ENCODE data around the gene RNF215. TPM values are rescaled to one million over a fixed set of nuclear protein-coding genes. Genes with fewer than 3 reads are reported as not detected.

The RNF215 gene
- total and polyA plus RNA-seq, 2 of the 13 experiments (the other 11 are each of a cell fraction or from before 2014, with no cell fraction given): 5.3 to 6.1 TPM

GRCh38 chr22:30425327-30425615, 38.1 kb upstream of the RNF215 start (continued):
- TF ChIP-seq CERS6 (CRISPR knock-in tag; IDR thresholded peaks at IDR 0.05): no peak
- no peak for TF ChIP-seq ESRRA (CRISPR knock-in tag; IDR thresholded peaks at IDR 0.05; ENCODE audit: low read depth)
- 0 out of 2 replicates have a peak, but pooled peaks have one; percentile 48 for TF ChIP-seq SNAI1 (CRISPR knock-in tag; IDR thresholded peaks at IDR 0.05; ENCODE audit: borderline replicate concordance)
- TF ChIP-seq ZBTB25 (CRISPR knock-in tag; IDR thresholded peaks at IDR 0.05): no peak
- no peak for TF ChIP-seq BHLHE40 (IDR thresholded peaks at IDR 0.05; ENCODE audit: low read length)
- TF ChIP-seq MEF2D (CRISPR knock-in tag; IDR thresholded peaks at IDR 0.05): no peak
- TF ChIP-seq ADNP (CRISPR knock-in tag; IDR thresholded peaks at IDR 0.05): no peak
- no peak for TF ChIP-seq PAXIP1 (CRISPR knock-in tag; conservative IDR thresholded peaks at IDR 0.05)
- TF ChIP-seq ARID2 (CRISPR knock-in tag; IDR thresholded peaks at IDR 0.05; ENCODE audit: borderline replicate concordance): no peak
- TF ChIP-seq, protein P1, sequence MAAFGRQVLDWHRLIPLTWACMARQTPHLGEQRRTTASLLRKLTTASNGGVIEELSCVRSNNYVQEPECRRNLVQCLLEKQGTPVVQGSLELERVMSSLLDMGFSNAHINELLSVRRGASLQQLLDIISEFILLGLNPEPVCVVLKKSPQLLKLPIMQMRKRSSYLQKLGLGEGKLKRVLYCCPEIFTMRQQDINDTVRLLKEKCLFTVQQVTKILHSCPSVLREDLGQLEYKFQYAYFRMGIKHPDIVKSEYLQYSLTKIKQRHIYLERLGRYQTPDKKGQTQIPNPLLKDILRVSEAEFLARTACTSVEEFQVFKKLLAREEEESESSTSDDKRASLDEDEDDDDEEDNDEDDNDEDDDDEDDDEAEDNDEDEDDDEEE (CRISPR knock-in tag; IDR thresholded peaks at IDR 0.05): no peak
- no peak for TF ChIP-seq U2AF2 (IDR thresholded peaks at IDR 0.05; ENCODE audit: low read depth, low read length)
- TF ChIP-seq ZNF44 (CRISPR knock-in tag; IDR thresholded peaks at IDR 0.05): no peak
- no peak for TF ChIP-seq REL (CRISPR knock-in tag; conservative IDR thresholded peaks at IDR 0.05)
- 0 out of 2 replicates have a peak, but pooled peaks have one; percentile 16 for TF ChIP-seq ZSCAN25 (CRISPR knock-in tag; IDR thresholded peaks at IDR 0.05)
- TF ChIP-seq ZNF703 (CRISPR knock-in tag; IDR thresholded peaks at IDR 0.05; ENCODE audit: borderline replicate concordance): no peak
- 0 out of 2 replicates have a peak, but pooled peaks have one; percentile 33 for TF ChIP-seq ZNF878 (CRISPR knock-in tag; IDR thresholded peaks at IDR 0.05)
- TF ChIP-seq TBX2 (CRISPR knock-in tag; IDR thresholded peaks at IDR 0.05; ENCODE audit: borderline replicate concordance): no peak
- no peak for TF ChIP-seq ZIK1 (CRISPR knock-in tag; IDR thresholded peaks at IDR 0.05; ENCODE audit: borderline replicate concordance, low read depth)
- no peak for TF ChIP-seq PRMT3 (CRISPR knock-in tag; IDR thresholded peaks at IDR 0.05; ENCODE audit: borderline replicate concordance, low read depth)
- no peak for TF ChIP-seq PHF5A (CRISPR knock-in tag; IDR thresholded peaks at IDR 0.05; ENCODE audit: low read depth, unreplicated experiment)
- TF ChIP-seq, protein P2, sequence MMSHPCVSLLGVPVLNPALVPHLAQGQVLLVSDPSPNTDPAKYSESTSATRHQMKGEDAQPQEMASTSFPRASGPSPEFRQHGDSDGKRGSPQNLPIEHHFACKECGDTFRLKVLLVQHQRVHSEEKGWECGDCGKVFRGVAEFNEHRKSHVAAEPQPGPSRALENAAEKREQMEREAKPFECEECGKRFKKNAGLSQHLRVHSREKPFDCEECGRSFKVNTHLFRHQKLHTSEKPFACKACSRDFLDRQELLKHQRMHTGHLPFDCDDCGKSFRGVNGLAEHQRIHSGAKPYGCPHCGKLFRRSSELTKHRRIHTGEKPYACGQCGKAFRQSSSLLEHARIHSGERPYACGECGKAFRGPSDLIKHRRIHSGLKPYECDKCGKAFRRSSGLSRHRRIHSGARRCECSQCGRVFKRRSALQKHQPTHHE (CRISPR knock-in tag; IDR thresholded peaks at IDR 0.05; ENCODE audit: borderline replicate concordance): no peak
- TF ChIP-seq ZNF660 (CRISPR knock-in tag; IDR thresholded peaks at IDR 0.05; ENCODE audit: borderline replicate concordance, low read depth): no peak
